Ramos (cell line): Measurements from ENCODE around the gene PRKCQ.

Source experiments
- in situ Hi-C: fragments of 300-500 bp; cut with MboI; formaldehyde crosslinking; loops from one replicate; pipeline ENCODE4 v1.14.3; 2022; ENCODE audit warnings: low sequenced_read_pairs; ENCODE audit not compliant: unreplicated experiment

The PRKCQ gene

GRCh38 chr10:6570893-6571292, 9.2 kb downstream of the PRKCQ start:
- in situ Hi-C loops = no loop called here

GRCh38 chr10:6569259-6569658, 10.8 kb downstream of the PRKCQ start:
- in situ Hi-C loops = no loop called here

DNA sequence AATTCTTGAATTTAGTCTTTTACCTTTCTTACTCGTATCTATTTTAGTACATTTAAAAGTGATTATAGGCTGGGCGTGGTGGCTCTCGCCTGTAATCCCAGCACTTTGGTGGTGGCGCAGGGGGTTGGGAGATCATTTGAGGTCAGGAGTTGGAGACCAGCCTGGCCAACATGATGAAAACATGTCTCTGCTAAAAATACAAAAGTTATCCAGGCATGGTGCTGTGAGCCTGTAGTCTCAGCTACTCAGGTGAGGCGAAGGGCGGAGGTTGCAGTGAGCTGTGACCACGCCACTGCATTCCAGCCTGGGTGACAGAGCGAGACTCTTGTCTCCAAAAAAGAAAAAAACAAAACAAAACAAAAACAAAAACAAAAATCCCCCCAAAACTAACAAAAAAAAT, 12.2 kb downstream of the PRKCQ start:
- in situ Hi-C loops = no loop called here

- in situ Hi-C loops = no loop called here
These were observed 12.8 kb downstream of the PRKCQ start for GRCh38 chr10:6567203-6567703.

DNA sequence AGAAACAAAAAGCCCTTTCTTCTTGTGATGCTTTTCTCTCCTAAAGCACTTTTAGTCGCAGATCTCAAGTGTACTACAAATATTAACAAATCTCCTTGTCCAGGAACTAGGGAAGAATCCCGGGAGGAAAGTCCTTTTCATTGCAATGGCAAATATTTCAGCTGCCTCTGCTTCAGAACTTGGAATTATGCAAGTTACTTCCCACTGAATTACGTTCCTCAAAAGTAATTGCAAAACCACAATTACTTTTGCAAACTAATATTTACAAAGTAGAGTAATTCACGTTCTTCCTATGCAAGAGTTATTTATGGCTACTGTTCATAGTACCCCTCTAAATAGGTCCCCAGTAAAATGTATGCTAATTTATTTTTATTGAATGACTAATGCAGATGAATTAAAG, 14.5 kb downstream of the PRKCQ start:
- in situ Hi-C loops = no loop called here

GRCh38 chr10:6564367-6564766, 15.7 kb downstream of the PRKCQ start:
- in situ Hi-C loops = no loop called here

DNA sequence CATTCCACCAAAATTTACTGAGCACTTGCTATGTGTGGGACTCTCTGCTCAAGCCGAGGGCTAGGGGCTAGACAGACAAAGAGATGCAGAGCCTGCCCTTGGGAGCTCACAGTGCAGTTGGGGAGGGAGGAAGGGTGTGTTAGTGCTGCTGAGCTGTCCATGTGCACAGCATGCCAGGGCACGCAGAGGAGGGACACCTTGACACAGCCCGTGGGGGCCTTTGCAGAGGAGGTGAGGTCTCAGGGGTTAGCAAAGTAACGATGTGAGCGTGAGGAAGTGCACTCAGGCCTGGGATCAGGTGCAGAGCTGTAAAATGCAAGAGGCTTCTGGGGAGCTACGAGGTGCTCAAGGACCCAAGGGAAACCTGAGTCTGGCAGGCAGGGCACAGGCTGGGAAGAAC, 16.3 kb downstream of the PRKCQ start:
- in situ Hi-C loops = no loop called here

- in situ Hi-C loops = no loop called here
These were observed 17.0 kb downstream of the PRKCQ start for GRCh38 chr10:6563075-6563474.

DNA sequence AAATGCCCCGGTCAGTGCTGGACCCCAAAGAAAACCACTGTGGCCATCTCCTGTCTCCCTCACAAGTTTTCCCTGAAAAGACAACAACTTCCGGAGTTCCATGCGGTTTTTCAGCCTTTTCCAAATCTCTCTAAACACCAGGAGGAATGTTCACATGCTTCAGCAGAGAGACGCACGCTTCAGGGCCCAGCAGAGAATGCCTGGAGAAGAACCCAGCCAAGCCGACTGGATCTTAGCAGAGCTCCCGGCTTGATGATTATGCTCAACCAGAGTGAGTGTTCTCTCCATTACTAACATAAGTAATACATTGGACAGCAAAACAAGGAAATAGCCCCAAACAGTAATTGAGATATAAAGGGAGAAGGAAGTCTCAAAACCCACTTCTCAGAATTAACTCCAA, 17.9 kb downstream of the PRKCQ start:
- in situ Hi-C loops = no loop called here

DNA sequence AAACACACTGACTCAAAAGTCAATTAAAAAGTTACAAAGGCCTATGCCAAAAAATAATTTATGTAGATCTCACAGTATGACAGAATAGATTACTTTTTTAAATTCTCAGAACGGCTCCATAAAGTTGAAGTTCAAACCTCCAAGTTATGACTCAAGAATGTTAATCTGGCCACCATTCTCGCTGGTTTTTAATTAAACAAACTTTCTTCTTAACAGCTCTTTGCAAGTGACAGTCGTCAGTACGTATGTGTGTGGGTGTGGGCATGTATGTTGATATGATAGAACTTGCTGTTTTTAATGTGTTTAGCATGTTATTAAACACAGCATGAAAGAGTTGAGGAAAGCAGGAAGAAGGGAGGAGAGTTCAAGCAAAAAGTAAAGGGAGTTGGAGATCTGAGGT, 18.5 kb downstream of the PRKCQ start:
- in situ Hi-C loops = no loop called here

DNA sequence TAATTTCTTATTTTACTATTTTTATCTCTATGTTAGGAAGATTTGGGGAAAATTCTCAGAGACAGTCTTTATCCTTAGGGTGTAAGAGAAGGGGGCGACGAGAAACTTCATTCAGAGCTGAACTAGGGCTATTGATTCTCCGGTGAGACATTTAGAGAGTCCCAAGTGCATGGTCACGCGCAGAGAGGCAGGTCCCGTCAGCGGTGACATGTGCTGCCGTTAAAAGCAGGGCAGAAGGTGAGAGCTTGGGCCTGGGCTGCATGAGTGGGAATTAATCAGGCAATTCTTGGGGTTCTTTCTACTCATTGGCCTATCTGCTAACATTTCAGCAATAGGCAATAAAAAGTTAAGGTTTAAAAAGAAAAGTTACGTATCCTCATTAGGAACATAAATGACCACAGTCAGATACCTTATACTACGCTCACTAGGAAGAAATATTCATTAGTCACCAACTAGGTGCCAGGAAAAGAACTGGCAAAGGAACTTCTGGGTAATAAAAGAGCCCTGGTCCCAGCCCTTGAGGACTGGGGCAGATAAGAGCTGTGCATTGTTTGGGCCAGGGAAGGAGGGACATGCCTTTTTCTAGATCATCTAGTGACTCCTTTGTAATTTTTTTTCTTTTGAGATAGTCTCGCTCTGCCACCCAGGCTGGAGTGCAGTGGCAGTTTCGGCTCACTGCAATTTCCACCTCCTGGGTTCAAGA, 21.2 kb downstream of the PRKCQ start:
- in situ Hi-C loops = no loop called here

- in situ Hi-C loops = no loop called here
These were observed 21.8 kb downstream of the PRKCQ start for GRCh38 chr10:6558272-6558671.

- in situ Hi-C loops = no loop called here
These were observed 26.1 kb downstream of the PRKCQ start for GRCh38 chr10:6553937-6554336.

DNA sequence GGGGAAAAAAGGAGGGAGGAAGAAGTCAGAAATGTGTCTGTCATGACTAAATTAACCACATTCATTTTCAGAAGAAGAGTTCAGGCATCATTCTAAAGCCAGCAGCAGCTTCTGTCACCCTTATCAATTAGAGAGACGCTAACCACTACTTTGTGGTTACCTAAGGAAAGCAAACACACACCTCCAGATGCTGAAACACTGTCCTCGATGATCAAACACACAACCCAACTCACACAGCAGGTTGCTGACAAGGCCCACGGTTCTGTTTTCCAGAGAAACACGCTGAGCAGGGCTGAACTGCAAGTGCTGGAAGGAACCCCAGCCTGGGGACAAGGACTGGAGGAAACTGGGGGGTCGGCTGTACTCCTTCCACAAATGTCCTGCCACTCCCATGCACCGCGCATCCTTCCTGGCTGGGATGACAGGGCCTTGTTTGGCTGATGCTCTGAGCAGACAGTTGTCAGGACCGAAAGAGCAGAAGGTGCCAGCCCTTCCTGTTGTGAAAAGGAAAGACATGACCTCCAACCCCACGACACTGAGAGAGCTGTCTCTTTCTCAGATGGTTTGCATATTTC, 36.6 kb downstream of the PRKCQ start:
- in situ Hi-C loops = no loop called here

DNA sequence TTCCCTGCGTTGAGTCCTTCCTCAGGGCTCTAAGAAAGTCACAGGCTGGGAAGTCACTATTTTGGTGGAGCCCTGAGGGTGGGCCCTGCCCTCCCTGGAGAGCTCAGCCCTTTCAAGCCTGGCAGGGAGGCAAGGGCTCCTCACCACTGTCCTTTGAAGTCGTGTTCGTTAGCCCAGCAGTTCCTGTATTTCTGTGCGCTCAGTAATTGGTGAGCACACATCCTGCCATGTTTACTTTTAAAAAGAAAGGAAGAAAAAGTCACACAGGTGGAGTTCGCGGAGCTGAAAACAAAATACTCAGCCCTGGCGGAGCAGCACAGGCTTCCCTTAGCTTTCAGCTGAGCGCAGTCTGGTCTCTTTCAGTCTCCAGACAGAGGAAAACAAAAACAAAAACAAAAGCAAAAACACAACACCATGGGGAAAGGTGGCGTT, 37.1 kb downstream of the PRKCQ start:
- in situ Hi-C loops = no loop called here

- in situ Hi-C loops = no loop called here
These were observed 40.2 kb downstream of the PRKCQ start for GRCh38 chr10:6539833-6540232.

DNA sequence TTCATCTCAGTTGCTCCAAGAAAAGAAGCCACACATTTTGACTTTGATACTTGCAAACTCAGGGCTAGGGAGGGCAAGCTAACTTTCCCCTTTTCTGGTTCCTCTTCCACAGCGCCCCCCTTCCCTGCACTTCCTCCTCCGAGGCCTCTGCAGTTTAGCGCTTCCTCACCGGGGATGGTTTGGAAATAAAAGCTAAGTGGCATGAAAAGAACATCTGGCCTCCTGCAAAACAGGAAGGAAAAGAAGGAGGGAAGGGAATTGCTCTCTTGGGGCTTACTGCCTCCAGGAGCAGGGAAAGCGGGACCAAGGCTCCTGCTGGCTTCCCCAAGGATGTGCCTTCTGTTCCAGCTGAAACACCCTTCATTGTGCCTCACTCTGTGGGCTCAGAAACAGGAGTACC, 42.3 kb downstream of the PRKCQ start:
- in situ Hi-C loops = no loop called here

DNA sequence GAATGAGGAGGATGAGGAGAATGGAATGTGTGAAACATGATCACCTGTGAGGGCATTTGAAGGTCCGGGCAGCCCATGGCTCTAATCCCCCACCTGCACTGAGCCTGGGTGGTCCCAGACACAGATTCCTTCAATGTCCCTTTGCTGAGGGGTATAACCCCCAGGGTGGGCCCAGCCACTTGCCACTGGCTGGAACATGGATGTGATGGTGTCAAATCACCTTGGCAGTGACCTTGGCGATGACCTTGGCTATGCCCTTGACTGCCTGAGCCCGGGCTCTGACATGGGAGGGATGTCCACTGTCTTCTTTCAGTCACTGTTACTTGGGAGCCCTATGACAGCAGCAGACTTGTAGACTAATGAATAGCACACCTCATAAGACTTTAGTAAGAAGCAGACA, 44.0 kb downstream of the PRKCQ start:
- in situ Hi-C loops = no loop called here

GRCh38 chr10:6535156-6535764, 44.8 kb downstream of the PRKCQ start:
- in situ Hi-C loops = no loop called here

DNA sequence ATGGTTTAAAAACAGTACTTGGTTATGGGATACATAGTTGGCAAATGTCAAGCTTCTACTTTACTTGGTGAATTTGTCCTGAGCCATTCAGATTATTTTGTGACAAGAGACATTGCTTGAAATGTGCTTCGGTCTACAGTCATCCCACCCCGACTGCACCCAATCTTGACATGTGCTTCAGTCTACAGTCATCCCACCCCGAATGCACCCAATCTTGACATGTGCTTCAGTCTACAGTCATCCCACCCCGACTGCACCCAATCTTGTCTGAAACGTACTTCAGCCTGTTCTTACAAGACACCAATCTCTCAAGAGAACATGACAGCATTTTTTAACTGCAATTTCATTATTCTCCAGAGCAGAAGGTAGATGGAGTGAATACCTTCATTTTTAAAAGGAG, 47.8 kb downstream of the PRKCQ start:
- in situ Hi-C loops = no loop called here

GRCh38 chr10:6530966-6531365, 49.1 kb downstream of the PRKCQ start:
- in situ Hi-C loops = no loop called here
